ENCODE results near the gene PRSS22.

Gene PRSS22

GRCh38 chr16:2828521-2828840, 29.5 kb downstream of the PRSS22 start:
- no peak for DNase-seq

GRCh38 chr16:2827831-2828520, 30.0 kb downstream of the PRSS22 start:
- DNase-seq: no peak

- DNase-seq: no peak
Measured at GRCh38 chr16:2827374-2827791, 30.6 kb downstream of the PRSS22 start.

GRCh38 chr16:2826591-2827373, 31.2 kb downstream of the PRSS22 start:
- DNase-seq: no peak

- DNase-seq: no peak
Measured at GRCh38 chr16:2825906-2826305, 32.1 kb downstream of the PRSS22 start.

GRCh38 chr16:2825049-2825742, 32.8 kb downstream of the PRSS22 start:
- no peak for DNase-seq

GRCh38 chr16:2824626-2825025, 33.3 kb downstream of the PRSS22 start:
- DNase-seq: no peak

- DNase-seq: no peak
Measured at GRCh38 chr16:2822496-2822895, 35.5 kb downstream of the PRSS22 start.

GRCh38 chr16:2822158-2822495, 35.8 kb downstream of the PRSS22 start:
- no peak for DNase-seq

GRCh38 chr16:2821487-2822157, 36.3 kb downstream of the PRSS22 start:
- no peak for DNase-seq

GRCh38 chr16:2820836-2821486, 37.0 kb downstream of the PRSS22 start:
- DNase-seq: no peak

- no peak for DNase-seq
Measured at GRCh38 chr16:2819939-2820835, 37.8 kb downstream of the PRSS22 start.

- DNase-seq: no peak
Measured at GRCh38 chr16:2819179-2819938, 38.6 kb downstream of the PRSS22 start.

GRCh38 chr16:2818272-2818876, 39.6 kb downstream of the PRSS22 start:
- no peak for DNase-seq

- no peak for DNase-seq
Measured at GRCh38 chr16:2817340-2818271, 40.4 kb downstream of the PRSS22 start.

GRCh38 chr16:2816751-2817339, 41.1 kb downstream of the PRSS22 start, which contains the start of gene PRSS21:
Gene PRSS21 (plus strand): TSS chr16:2817237. CDS start chr16:2817269, 32 bp downstream.
- peak; percentile 37 for DNase-seq

- no peak for DNase-seq
Measured at GRCh38 chr16:2815299-2815771, 42.6 kb downstream of the PRSS22 start.

- DNase-seq: no peak
Measured at GRCh38 chr16:2814551-2815298, 43.2 kb downstream of the PRSS22 start.
